ENCODE results near the gene TTC39B.

The TTC39B gene

GRCh38 chr9:15211815-15212495 lies 95.1 kb downstream of the TTC39B start:
- Histone ChIP-seq H3K9me3 (replicated peaks; ENCODE audit: insufficient read depth, low read length) (no peaks in the 10 kb centered on the region), H3F3A (ENCODE audit: insufficient read depth, low read length) (no peaks in the 10 kb centered on the region), H3K4me2 (ENCODE audit: low read depth, low read length) (no peak overlapping the region), H3K9me2 (replicated peaks; ENCODE audit: insufficient read depth, low read length) (no peaks in the 10 kb centered on the region), H3K36me3 (replicated peaks; ENCODE audit: insufficient read depth, low read length) (no peaks in the 10 kb centered on the region), H3K9ac (ENCODE audit: low read length) (no peak overlapping the region), H3K79me2 (ENCODE audit: low read length) (no peaks in the 10 kb centered on the region), H4K20me1 (ENCODE audit: insufficient read depth, low read length) (no peaks in the 10 kb centered on the region), H3K4me1 (ENCODE audit: low read length) (no peaks in the 10 kb centered on the region), H3K27ac (ENCODE audit: low read length) (no peak overlapping the region), H3K4me3 (ENCODE audit: low read length) (no peak overlapping the region), H3K27me3 (replicated peaks; ENCODE audit: insufficient read depth, low read length) (no peaks in the 10 kb centered on the region), H2AFZ (ENCODE audit: low read length) (no peak overlapping the region)
- DNase-seq = no peak
- no peak for TF ChIP-seq EZH2phosphoT487 (IDR thresholded peaks at IDR 0.05; ENCODE audit: low read length)
- no peak for TF ChIP-seq EZH2 (optimal IDR thresholded peaks at IDR 0.05; ENCODE audit: low read depth, low read length)
- TF ChIP-seq CTCF (IDR thresholded peaks at IDR 0.05; ENCODE audit: low read length) = no peak

GRCh38 chr9:15211160-15211814 lies 95.7 kb downstream of the TTC39B start:
- H3K9ac ChIP-seq (ENCODE audit: low read length) = no peak overlapping the region
- no peaks in the 10 kb centered on the region for H3K9me3 ChIP-seq (replicated peaks; ENCODE audit: insufficient read depth, low read length)
- H3K4me2 ChIP-seq (ENCODE audit: low read depth, low read length) = no peak overlapping the region
- no peaks in the 10 kb centered on the region for H3K9me2 ChIP-seq (replicated peaks; ENCODE audit: insufficient read depth, low read length)
- TF ChIP-seq EZH2phosphoT487 (IDR thresholded peaks at IDR 0.05; ENCODE audit: low read length) = no peak
- TF ChIP-seq CTCF (IDR thresholded peaks at IDR 0.05; ENCODE audit: low read length) = peak; percentile 55
- no peak for TF ChIP-seq EZH2 (optimal IDR thresholded peaks at IDR 0.05; ENCODE audit: low read depth, low read length)
- H3F3A ChIP-seq (ENCODE audit: insufficient read depth, low read length) = no peaks in the 10 kb centered on the region
- no peaks in the 10 kb centered on the region for H3K79me2 ChIP-seq (ENCODE audit: low read length)
- no peaks in the 10 kb centered on the region for H3K36me3 ChIP-seq (replicated peaks; ENCODE audit: insufficient read depth, low read length)
- H2AFZ ChIP-seq (ENCODE audit: low read length) = no peak overlapping the region
- no peak overlapping the region for H3K27ac ChIP-seq (ENCODE audit: low read length)
- no peaks in the 10 kb centered on the region for H3K4me1 ChIP-seq (ENCODE audit: low read length)
- H3K27me3 ChIP-seq (replicated peaks; ENCODE audit: insufficient read depth, low read length) = no peaks in the 10 kb centered on the region
- no peaks in the 10 kb centered on the region for H4K20me1 ChIP-seq (ENCODE audit: insufficient read depth, low read length)
- no peak overlapping the region for H3K4me3 ChIP-seq (ENCODE audit: low read length)
- DNase-seq = peak; percentile 50

GRCh38 chr9:15206903-15207696 lies 99.9 kb downstream of the TTC39B start:
- Histone ChIP-seq H3K4me3 (ENCODE audit: low read length) (no peak overlapping the region), H3K4me2 (ENCODE audit: low read depth, low read length) (no peak overlapping the region), H3K36me3 (replicated peaks; ENCODE audit: insufficient read depth, low read length) (no peaks in the 10 kb centered on the region), H2AFZ (ENCODE audit: low read length) (no peak overlapping the region), H3K9ac (ENCODE audit: low read length) (no peak overlapping the region), H3K4me1 (ENCODE audit: low read length) (no peaks in the 10 kb centered on the region), H3K27me3 (replicated peaks; ENCODE audit: insufficient read depth, low read length) (no peaks in the 10 kb centered on the region), H3K9me3 (replicated peaks; ENCODE audit: insufficient read depth, low read length) (no peaks in the 10 kb centered on the region), H4K20me1 (ENCODE audit: insufficient read depth, low read length) (no peaks in the 10 kb centered on the region), H3K27ac (ENCODE audit: low read length) (no peak overlapping the region), H3K79me2 (ENCODE audit: low read length) (no peaks in the 10 kb centered on the region), H3K9me2 (replicated peaks; ENCODE audit: insufficient read depth, low read length) (no peaks in the 10 kb centered on the region), H3F3A (ENCODE audit: insufficient read depth, low read length) (no peaks in the 10 kb centered on the region)
- no peak for DNase-seq
- TF ChIP-seq CTCF (IDR thresholded peaks at IDR 0.05; ENCODE audit: low read length) (no peak), EZH2phosphoT487 (IDR thresholded peaks at IDR 0.05; ENCODE audit: low read length) (no peak), EZH2 (optimal IDR thresholded peaks at IDR 0.05; ENCODE audit: low read depth, low read length) (no peak)

Measured in MM.1S (cell line).